B cell (primary cell): ENCODE measurements around the gene ZMYND10.

ENCODE experiments used
- CTCF ChIP-seq: fragments of 200-600 bp; IDR thresholded peaks from one replicate; pipeline ENCODE4 v1.8.0; 2022; ENCODE audit warnings: antibody characterized with exemption, mild to moderate bottlenecking
- EZH2 ChIP-seq: IDR thresholded peaks from 2 replicates; pipeline ENCODE4 v1.6.1; 2012; ENCODE audit warnings: borderline replicate concordance, low read depth, mild to moderate bottlenecking, moderate library complexity, low read length; ENCODE audit not compliant: insufficient read depth, poor library complexity, severe bottlenecking

- TF ChIP-seq CTCF (no peak), EZH2 (no peak)
Measured at GRCh38 chr3:50350213-50350526, 4.6 kb upstream of the ZMYND10 start.
